Glomerular endothelial cell (primary cell): Measurements from ENCODE around the gene ZNF81. TPM values are rescaled to one million over a fixed set of nuclear protein-coding genes. Genes with fewer than 3 reads are reported as not detected.
"Not testable (repeated sequence)": the region's sequence is repeated elsewhere in the genome, so short reads cannot be mapped to it uniquely, and the experiment has no call there.

Experiments used
- DNase-seq: peaks from one replicate; pipeline ENCODE4 v3.0.0-alpha.2; 2011; ENCODE audit warnings: low read depth, low spot score; ENCODE audit errors: extremely low read depth
- total RNA-seq: library from RNA; depleted of rRNA; stranded (reverse); fragments of >200 nt; gene quantifications from 2 replicates; pipeline ENCODE4 v1.2.3, GENCODE V29; 2015

The ZNF81 gene
- total RNA-seq, 1 donor from 2014 or later: 4.4 TPM

GRCh38 chrX:47927212-47927611 lies 90.5 kb downstream of the ZNF81 start:
- DNase-seq: no peak

- DNase-seq: not testable (repeated sequence)
These were observed 95.3 kb downstream of the ZNF81 start for GRCh38 chrX:47931970-47932369.

GRCh38 chrX:47933946-47934345 lies 97.2 kb downstream of the ZNF81 start:
- DNase-seq: no peak

DNA sequence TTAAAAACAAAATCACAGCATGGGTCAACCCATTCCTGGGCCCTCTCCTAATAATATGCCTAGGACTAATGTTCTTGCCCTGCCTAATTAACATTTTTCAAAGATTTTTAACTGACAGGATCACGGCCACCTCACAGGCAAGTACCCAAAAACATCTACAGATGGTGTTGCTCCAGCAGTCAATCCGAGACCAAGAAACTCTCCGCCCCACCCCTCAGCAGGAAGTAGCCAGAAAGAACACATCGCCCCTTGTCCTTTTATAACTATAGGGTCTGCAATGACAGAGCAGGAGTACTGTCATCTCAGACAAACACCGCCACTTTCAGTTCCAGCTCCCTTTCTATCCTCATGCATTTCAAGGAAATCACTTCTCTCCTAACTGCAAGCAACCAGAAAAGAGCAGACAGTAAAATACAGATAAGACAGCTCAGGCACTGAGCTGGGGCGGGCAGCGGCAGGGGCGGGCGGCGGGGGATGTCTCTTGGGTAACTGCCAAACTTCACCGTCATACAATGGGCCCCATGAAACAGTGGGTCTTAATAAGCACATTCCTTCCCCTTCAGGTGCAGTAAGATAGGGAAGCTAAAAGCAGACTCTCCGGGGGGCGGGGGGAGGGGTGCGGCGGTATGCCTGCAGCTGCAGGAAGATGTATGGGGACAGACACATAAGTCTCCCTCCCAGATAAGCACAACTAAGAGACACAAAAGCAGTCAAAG lies 99.7 kb downstream of the ZNF81 start:
- DNase-seq: no peak

DNA sequence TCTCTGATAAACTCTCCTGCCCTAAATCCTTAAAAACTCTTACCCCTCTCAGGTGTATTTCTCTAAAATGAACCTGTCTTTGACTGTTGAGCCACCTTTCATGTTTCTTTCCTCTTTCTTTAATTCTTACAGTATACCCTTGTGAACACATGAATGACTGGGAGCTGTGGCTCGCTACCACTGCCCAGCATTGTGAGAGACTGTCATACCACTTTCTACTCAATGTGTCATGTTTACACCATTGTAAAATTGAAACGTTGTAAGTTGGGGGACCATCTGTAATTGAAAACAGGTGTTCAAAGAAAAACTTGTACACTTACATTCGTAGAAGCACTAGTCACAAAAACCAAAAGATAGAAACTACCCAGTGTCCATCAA lies 100.2 kb downstream of the ZNF81 start:
- DNase-seq: no peak

- no peak for DNase-seq
These were observed 103.7 kb downstream of the ZNF81 start for GRCh38 chrX:47940448-47940847.

GRCh38 chrX:47941423-47941822 lies 104.7 kb downstream of the ZNF81 start:
- no peak for DNase-seq

GRCh38 chrX:47955295-47955694 lies 118.6 kb downstream of the ZNF81 start:
- not testable (repeated sequence) for DNase-seq

- DNase-seq: no peak
These were observed 119.3 kb downstream of the ZNF81 start for GRCh38 chrX:47956016-47956415.

GRCh38 chrX:47958206-47958605 lies 121.5 kb downstream of the ZNF81 start:
- not testable (repeated sequence) for DNase-seq

GRCh38 chrX:47958761-47959342 lies 122.2 kb downstream of the ZNF81 start:
- no peak for DNase-seq

DNA sequence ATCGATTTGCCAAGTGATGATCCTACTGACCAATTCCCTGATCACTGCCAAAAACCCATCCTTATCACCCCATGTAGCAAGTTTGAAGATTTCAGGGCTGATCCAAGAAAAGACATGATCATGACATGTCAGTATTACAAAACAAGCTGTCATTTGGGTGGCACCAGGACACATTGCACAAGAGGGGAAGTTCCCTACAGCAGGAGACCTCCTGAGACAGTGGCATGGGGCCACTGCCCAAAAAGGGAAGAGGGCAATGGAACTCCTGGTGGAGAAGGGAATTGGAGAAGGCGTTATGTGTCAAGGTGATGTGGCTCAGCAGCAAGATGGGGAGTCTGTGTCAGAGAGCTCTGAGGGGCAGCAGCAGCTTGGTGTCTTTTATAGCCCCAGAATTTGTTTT lies 123.7 kb downstream of the ZNF81 start:
- DNase-seq: no peak

DNA sequence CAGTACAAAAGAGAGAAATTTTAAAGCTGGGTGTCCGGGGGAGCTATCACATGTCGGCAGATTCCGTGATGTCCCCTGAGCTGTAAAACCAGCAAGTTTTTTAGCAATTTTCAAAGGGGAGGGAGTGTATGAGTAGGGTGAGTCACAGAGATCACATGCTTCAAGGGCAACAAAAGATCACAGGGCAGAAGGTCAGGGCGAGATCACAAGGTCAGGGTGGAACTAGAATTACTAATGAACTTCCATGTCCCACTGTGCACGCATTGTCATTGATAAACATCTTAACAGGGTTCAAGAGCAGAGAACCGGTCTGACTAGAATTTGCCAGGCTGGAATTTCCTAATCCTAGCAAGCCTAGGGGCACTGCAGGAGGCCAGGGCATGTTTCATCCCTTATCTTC lies 125.1 kb downstream of the ZNF81 start:
- DNase-seq: not testable (repeated sequence)

- not testable (repeated sequence) for DNase-seq
These were observed 128.8 kb downstream of the ZNF81 start for GRCh38 chrX:47965526-47965925.

Other genes with a start within 250 kb of the ZNF81 start
- 0.15 and 0.88 TPM in 2 replicates for gene SYN1, start 217.0 kb upstream of the ZNF81 start, total RNA-seq
- gene CFP, start 207.0 kb upstream of the ZNF81 start, total RNA-seq: 1.9 TPM in 1 of 2 replicates, not detected in the other
- gene ELK1, start 186.3 kb upstream of the ZNF81 start, total RNA-seq: 20.0 and 26.1 TPM in 2 replicates
- 61.9 and 131 TPM in 2 replicates for gene UXT, start 177.7 kb upstream of the ZNF81 start, total RNA-seq
- 2.2 and 3.4 TPM in 2 replicates for gene ZNF182, start 167.1 kb downstream of the ZNF81 start, total RNA-seq
- gene SPACA5, start 170.1 kb downstream of the ZNF81 start, total RNA-seq: not detected in 2 replicates
- 2.0 TPM in 2 replicates for gene ZNF630, start 234.7 kb downstream of the ZNF81 start, total RNA-seq